K562 (cell line): ENCODE data around the gene TMEM185B. TPM values are rescaled to one million over a fixed set of nuclear protein-coding genes. Genes with fewer than 3 reads are reported as not detected.

Experiments
- ARID1B ChIP-seq: fragments of 450-650 bp; IDR thresholded peaks from 2 replicates; pipeline ENCODE4 v1.6.1; 2016; ENCODE audit warnings: antibody characterized with exemption, mild to moderate bottlenecking, inconsistent platforms
- ATF1 ChIP-seq, 2 experiments: fragments of 450-650 bp in 1 of 2; IDR thresholded peaks; 2 replicates each; pipeline ENCODE4 v1.6.1; 2016; ENCODE audit warnings: missing compliant biosample characterization in 1 of 2, missing genetic modification characterization in 1 of 2
- CBFA2T2 ChIP-seq: fragments of 450-650 bp; conservative IDR thresholded peaks from 2 replicates; pipeline ENCODE4 v1.6.1; 2017; ENCODE audit warnings: mild to moderate bottlenecking
- EP300 ChIP-seq: IDR thresholded peaks from 2 replicates; pipeline ENCODE4 v1.6.1; 2012; ENCODE audit warnings: low read length, improper control_type of control experiment
- HDGF ChIP-seq: fragments of 450-650 bp; IDR thresholded peaks from 2 replicates; pipeline ENCODE4 v1.6.1; 2016
- RBBP5 ChIP-seq: fragments of 200-600 bp; sonication (generic); IDR thresholded peaks from 2 replicates; pipeline ENCODE4 v1.6.1; 2012; ENCODE audit warnings: borderline replicate concordance, mild to moderate bottlenecking, low read length, control low read depth, inconsistent platforms; ENCODE audit not compliant: insufficient read depth, poor library complexity, severe bottlenecking
- RNF2 ChIP-seq: sonication (generic); IDR thresholded peaks from 2 replicates; pipeline ENCODE4 v1.6.1; 2016
- SNIP1 ChIP-seq: fragments of 450-650 bp; IDR thresholded peaks from 2 replicates; pipeline ENCODE4 v1.7.1; 2017; ENCODE audit warnings: low read depth, mild to moderate bottlenecking
- polyA plus RNA-seq, 8 experiments: library from polyadenylated mRNA; depleted of rRNA in 4 of 8; stranded (reverse) in 5 of 8; unstranded in 3 of 8; fragments of >200 nt; fragmentation: Nextera tagmentation in 2 of 8; fragmentation: Illumina TruSeq in 1 of 8; extraction: Ambion mirVana in 2 of 8; extraction: Trizol in 1 of 8; gene quantifications; 2 replicates each; pipeline versions ENCODE4 v1.2.1 to v1.2.3, GENCODE V29; 2011 to 2014; ENCODE audit warnings: inconsistent platforms in 1 of 8, missing spikeins in 1 of 8
- total RNA-seq, 7 experiments: library from RNA; depleted of rRNA in 6 of 7; stranded (reverse); fragments of >200 nt in 6 of 7; fragmentation: Illumina TruSeq in 2 of 7; extraction: Trizol in 2 of 7; gene quantifications; 2 replicates each; pipeline versions ENCODE4 v1.2.1 to v1.2.3, GENCODE V29; 2011 to 2021; ENCODE audit warnings: low replicate concordance in 1 of 7
- TF ChIP-seq, protein P1 (sequence below): fragments of 450-650 bp; IDR thresholded peaks from 2 replicates; pipeline ENCODE4 v1.6.1; 2016; ENCODE audit warnings: mild to moderate bottlenecking, moderate library complexity
- TF ChIP-seq, protein P2 (sequence below): fragments of 450-650 bp; IDR thresholded peaks from 2 replicates; pipeline ENCODE4 v1.6.1; 2016; ENCODE audit warnings: antibody characterized with exemption
- TF ChIP-seq, protein P3 (sequence below): fragments of 450-650 bp; IDR thresholded peaks from 2 replicates; pipeline ENCODE4 v1.6.1; 2016
- TF ChIP-seq, protein P4 (sequence below): fragments of 250-450 bp; sonication (Bioruptor Pico); IDR thresholded peaks from 2 replicates; pipeline ENCODE4 v1.9.0; 2021; ENCODE audit warnings: mild to moderate bottlenecking

TMEM185B gene
- total and polyA plus RNA-seq, 9 of the 15 experiments (the other 6 are each of a cell fraction or from before 2014, with no cell fraction given), result 2.9 to 28.2 (median 11.5) TPM

DNA sequence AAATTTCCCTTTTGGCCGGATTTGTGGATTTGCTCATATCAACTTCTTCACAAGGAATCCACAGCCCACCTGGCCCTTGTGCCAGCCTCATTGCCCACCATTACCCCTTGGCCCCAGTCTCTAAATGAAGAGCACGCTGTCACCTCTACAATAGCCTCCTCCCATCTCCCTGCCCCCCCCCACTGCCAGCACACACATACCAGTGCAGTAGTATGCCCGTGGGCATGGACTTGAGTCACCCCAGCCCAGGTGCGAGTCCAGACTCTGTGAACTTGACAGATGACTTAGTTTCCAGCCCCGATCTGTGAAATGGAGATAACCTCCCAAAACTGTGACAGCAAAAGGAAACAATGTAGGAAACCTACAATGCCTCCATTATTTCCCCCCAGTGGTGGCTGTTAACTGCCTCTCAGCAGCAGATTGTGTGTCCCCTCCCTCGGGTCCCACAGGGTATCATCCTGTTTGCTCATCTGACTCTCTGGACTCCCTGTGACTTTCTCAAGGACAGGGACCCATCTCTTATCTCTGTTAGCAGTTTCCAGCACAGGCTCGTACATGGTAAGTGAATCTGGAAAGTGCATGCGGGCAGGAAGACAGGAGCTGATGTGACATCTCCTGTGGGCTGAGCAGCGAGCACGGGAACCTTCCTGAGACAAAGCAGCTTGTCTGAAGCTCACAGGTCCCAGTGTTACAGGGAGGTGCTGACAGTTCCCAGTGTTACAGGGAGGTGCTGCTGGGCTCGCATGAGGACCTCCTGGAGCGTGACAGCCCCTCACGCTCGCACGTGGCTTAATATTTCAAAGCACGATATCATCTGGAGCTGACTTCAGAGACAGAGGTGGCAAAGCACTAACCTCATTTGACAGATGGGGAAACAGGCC, 4.2 kb upstream of the TMEM185B start (continued):
- TF ChIP-seq RBBP5, result peak; percentile 4
- no peak for TF ChIP-seq ATF1 (CRISPR knock-in tag; IDR thresholded peaks at IDR 0.05)
- peak; percentile 23; the same call in 1 of the 2 replicates for TF ChIP-seq ATF1 (tag; IDR thresholded peaks at IDR 0.05)
- no peak for TF ChIP-seq RNF2
- TF ChIP-seq, protein P1, sequence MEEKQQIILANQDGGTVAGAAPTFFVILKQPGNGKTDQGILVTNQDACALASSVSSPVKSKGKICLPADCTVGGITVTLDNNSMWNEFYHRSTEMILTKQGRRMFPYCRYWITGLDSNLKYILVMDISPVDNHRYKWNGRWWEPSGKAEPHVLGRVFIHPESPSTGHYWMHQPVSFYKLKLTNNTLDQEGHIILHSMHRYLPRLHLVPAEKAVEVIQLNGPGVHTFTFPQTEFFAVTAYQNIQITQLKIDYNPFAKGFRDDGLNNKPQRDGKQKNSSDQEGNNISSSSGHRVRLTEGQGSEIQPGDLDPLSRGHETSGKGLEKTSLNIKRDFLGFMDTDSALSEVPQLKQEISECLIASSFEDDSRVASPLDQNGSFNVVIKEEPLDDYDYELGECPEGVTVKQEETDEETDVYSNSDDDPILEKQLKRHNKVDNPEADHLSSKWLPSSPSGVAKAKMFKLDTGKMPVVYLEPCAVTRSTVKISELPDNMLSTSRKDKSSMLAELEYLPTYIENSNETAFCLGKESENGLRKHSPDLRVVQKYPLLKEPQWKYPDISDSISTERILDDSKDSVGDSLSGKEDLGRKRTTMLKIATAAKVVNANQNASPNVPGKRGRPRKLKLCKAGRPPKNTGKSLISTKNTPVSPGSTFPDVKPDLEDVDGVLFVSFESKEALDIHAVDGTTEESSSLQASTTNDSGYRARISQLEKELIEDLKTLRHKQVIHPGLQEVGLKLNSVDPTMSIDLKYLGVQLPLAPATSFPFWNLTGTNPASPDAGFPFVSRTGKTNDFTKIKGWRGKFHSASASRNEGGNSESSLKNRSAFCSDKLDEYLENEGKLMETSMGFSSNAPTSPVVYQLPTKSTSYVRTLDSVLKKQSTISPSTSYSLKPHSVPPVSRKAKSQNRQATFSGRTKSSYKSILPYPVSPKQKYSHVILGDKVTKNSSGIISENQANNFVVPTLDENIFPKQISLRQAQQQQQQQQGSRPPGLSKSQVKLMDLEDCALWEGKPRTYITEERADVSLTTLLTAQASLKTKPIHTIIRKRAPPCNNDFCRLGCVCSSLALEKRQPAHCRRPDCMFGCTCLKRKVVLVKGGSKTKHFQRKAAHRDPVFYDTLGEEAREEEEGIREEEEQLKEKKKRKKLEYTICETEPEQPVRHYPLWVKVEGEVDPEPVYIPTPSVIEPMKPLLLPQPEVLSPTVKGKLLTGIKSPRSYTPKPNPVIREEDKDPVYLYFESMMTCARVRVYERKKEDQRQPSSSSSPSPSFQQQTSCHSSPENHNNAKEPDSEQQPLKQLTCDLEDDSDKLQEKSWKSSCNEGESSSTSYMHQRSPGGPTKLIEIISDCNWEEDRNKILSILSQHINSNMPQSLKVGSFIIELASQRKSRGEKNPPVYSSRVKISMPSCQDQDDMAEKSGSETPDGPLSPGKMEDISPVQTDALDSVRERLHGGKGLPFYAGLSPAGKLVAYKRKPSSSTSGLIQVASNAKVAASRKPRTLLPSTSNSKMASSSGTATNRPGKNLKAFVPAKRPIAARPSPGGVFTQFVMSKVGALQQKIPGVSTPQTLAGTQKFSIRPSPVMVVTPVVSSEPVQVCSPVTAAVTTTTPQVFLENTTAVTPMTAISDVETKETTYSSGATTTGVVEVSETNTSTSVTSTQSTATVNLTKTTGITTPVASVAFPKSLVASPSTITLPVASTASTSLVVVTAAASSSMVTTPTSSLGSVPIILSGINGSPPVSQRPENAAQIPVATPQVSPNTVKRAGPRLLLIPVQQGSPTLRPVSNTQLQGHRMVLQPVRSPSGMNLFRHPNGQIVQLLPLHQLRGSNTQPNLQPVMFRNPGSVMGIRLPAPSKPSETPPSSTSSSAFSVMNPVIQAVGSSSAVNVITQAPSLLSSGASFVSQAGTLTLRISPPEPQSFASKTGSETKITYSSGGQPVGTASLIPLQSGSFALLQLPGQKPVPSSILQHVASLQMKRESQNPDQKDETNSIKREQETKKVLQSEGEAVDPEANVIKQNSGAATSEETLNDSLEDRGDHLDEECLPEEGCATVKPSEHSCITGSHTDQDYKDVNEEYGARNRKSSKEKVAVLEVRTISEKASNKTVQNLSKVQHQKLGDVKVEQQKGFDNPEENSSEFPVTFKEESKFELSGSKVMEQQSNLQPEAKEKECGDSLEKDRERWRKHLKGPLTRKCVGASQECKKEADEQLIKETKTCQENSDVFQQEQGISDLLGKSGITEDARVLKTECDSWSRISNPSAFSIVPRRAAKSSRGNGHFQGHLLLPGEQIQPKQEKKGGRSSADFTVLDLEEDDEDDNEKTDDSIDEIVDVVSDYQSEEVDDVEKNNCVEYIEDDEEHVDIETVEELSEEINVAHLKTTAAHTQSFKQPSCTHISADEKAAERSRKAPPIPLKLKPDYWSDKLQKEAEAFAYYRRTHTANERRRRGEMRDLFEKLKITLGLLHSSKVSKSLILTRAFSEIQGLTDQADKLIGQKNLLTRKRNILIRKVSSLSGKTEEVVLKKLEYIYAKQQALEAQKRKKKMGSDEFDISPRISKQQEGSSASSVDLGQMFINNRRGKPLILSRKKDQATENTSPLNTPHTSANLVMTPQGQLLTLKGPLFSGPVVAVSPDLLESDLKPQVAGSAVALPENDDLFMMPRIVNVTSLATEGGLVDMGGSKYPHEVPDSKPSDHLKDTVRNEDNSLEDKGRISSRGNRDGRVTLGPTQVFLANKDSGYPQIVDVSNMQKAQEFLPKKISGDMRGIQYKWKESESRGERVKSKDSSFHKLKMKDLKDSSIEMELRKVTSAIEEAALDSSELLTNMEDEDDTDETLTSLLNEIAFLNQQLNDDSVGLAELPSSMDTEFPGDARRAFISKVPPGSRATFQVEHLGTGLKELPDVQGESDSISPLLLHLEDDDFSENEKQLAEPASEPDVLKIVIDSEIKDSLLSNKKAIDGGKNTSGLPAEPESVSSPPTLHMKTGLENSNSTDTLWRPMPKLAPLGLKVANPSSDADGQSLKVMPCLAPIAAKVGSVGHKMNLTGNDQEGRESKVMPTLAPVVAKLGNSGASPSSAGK, result peak; percentile 70
- TF ChIP-seq, protein P2, sequence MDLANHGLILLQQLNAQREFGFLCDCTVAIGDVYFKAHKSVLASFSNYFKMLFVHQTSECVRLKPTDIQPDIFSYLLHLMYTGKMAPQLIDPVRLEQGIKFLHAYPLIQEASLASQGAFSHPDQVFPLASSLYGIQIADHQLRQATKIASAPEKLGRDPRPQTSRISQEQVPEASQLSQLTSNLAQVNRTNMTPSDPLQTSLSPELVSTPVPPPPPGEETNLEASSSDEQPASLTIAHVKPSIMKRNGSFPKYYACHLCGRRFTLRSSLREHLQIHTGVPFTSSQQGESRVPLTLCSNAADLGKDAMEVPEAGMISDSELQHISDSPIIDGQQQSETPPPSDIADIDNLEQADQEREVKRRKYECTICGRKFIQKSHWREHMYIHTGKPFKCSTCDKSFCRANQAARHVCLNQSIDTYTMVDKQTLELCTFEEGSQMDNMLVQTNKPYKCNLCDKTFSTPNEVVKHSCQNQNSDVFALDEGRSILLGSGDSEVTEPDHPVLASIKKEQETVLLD, result no peak
- peak; percentile 35; the same call in 1 of the 2 replicates for TF ChIP-seq EP300
- TF ChIP-seq ARID1B, result peak; percentile 50; the same call in 1 of the 2 replicates
- no peak for TF ChIP-seq SNIP1
- TF ChIP-seq CBFA2T2, result peak; percentile 56
- no peak for TF ChIP-seq HDGF
- TF ChIP-seq, protein P3, sequence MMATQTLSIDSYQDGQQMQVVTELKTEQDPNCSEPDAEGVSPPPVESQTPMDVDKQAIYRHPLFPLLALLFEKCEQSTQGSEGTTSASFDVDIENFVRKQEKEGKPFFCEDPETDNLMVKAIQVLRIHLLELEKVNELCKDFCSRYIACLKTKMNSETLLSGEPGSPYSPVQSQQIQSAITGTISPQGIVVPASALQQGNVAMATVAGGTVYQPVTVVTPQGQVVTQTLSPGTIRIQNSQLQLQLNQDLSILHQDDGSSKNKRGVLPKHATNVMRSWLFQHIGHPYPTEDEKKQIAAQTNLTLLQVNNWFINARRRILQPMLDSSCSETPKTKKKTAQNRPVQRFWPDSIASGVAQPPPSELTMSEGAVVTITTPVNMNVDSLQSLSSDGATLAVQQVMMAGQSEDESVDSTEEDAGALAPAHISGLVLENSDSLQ, result peak; percentile 52
- TF ChIP-seq, protein P4, sequence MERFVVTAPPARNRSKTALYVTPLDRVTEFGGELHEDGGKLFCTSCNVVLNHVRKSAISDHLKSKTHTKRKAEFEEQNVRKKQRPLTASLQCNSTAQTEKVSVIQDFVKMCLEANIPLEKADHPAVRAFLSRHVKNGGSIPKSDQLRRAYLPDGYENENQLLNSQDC, result no peak
